Measurements from ENCODE around the gene MYO1F. TPM values are rescaled to one million over a fixed set of nuclear protein-coding genes. Genes with fewer than 3 reads are reported as not detected.
A peak's percentile ranks its signal among the peaks of the same experiment; 100 is the strongest.

The MYO1F gene
- total and polyA plus RNA-seq, 2 of the 13 experiments (the other 11 are each of a cell fraction or from before 2014, with no cell fraction given) = 0.09 to 0.13 TPM

DNA sequence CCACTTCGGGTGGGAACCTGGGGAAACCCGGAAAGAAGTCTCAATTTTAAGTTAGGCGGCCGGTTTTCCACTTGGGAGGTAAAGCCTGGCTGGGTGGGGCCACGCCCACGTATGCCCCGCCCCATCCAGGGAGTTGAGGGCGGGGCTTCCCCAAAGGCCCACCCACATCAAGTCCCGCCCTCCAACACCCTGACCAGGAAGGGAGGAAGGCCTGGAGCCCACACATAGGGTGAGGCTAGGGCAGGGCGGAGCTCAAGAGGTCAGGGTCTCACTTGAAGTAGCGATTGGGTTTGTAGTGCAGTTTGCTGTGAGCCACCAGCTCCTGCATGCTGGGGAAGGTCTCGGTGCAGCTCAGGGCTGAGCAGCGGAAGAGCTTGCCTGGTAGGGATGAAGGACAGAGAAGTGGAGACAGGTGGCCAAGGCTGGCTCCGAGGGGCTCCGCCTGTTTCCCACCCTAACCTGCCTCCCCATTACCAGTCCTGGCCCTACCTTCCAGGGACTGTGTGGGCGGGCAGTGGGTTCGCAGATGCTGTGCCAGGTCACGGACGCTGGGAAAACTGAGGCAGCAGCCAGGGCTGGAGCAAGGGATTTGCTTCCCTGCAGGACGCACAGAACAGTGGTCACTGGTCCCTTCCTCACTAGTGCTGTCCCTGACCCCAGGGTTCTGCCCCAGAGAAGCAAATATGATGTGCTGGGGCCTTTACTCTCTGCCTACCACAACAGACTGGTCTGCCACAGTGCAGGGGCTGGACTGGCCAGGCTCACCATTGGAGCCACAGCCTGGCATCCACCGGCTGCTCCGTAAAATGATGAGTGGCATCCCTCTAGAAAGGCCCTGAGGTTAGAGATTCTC, 64.9 kb downstream of the MYO1F start (continued):
- TF ChIP-seq HOXA3 (CRISPR knock-in tag; IDR thresholded peaks at IDR 0.05) (no peak), ZNF24 (IDR thresholded peaks at IDR 0.05) (no peak), ELF1 (CRISPR knock-in tag; IDR thresholded peaks at IDR 0.05) (peak; percentile 24; the same call in 1 of the 2 replicates), MED1 (CRISPR knock-in tag; IDR thresholded peaks at IDR 0.05) (no peak), SP4 (CRISPR knock-in tag; IDR thresholded peaks at IDR 0.05) (peak; percentile 75; the same call in 1 of the 2 replicates), ZNF589 (CRISPR knock-in tag; conservative IDR thresholded peaks at IDR 0.05) (no peak), GTF2F1 (IDR thresholded peaks at IDR 0.05; ENCODE audit: low read length) (no peak), AGO2 (optimal IDR thresholded peaks at IDR 0.05; ENCODE audit: low read depth, low read length) (peak; percentile 5), MIER2 (CRISPR knock-in tag; IDR thresholded peaks at IDR 0.05) (no peak), TRIM24 (CRISPR knock-in tag; IDR thresholded peaks at IDR 0.05) (no peak), NR2F6 (IDR thresholded peaks at IDR 0.05) (no peak), NR2F6 (CRISPR knock-in tag; IDR thresholded peaks at IDR 0.05) (0 out of 2 replicates have a peak, but pooled peaks have one; percentile 11), HNF4G (IDR thresholded peaks at IDR 0.05; ENCODE audit: borderline replicate concordance, low read depth, low read length) (no peak), HNF4G (CRISPR knock-in tag; IDR thresholded peaks at IDR 0.05; ENCODE audit: borderline replicate concordance, low read depth) (no peak), RNF2 (conservative IDR thresholded peaks at IDR 0.05; ENCODE audit: low read depth) (no peak), WIZ (CRISPR knock-in tag; IDR thresholded peaks at IDR 0.05) (no peak), POLR2AphosphoS5 (IDR thresholded peaks at IDR 0.05; ENCODE audit: low read depth, low read length) (peak; percentile 34; the same call in 1 of the 2 replicates), SOX6 (IDR thresholded peaks at IDR 0.05) (no peak), SOX6 (CRISPR knock-in tag; IDR thresholded peaks at IDR 0.05) (no peak), ZNF205 (CRISPR knock-in tag; IDR thresholded peaks at IDR 0.05) (no peak), ZNF687 (CRISPR knock-in tag; IDR thresholded peaks at IDR 0.05) (no peak), NFIB (CRISPR knock-in tag; IDR thresholded peaks at IDR 0.05; ENCODE audit: borderline replicate concordance) (no peak)
- TF ChIP-seq, protein P1, sequence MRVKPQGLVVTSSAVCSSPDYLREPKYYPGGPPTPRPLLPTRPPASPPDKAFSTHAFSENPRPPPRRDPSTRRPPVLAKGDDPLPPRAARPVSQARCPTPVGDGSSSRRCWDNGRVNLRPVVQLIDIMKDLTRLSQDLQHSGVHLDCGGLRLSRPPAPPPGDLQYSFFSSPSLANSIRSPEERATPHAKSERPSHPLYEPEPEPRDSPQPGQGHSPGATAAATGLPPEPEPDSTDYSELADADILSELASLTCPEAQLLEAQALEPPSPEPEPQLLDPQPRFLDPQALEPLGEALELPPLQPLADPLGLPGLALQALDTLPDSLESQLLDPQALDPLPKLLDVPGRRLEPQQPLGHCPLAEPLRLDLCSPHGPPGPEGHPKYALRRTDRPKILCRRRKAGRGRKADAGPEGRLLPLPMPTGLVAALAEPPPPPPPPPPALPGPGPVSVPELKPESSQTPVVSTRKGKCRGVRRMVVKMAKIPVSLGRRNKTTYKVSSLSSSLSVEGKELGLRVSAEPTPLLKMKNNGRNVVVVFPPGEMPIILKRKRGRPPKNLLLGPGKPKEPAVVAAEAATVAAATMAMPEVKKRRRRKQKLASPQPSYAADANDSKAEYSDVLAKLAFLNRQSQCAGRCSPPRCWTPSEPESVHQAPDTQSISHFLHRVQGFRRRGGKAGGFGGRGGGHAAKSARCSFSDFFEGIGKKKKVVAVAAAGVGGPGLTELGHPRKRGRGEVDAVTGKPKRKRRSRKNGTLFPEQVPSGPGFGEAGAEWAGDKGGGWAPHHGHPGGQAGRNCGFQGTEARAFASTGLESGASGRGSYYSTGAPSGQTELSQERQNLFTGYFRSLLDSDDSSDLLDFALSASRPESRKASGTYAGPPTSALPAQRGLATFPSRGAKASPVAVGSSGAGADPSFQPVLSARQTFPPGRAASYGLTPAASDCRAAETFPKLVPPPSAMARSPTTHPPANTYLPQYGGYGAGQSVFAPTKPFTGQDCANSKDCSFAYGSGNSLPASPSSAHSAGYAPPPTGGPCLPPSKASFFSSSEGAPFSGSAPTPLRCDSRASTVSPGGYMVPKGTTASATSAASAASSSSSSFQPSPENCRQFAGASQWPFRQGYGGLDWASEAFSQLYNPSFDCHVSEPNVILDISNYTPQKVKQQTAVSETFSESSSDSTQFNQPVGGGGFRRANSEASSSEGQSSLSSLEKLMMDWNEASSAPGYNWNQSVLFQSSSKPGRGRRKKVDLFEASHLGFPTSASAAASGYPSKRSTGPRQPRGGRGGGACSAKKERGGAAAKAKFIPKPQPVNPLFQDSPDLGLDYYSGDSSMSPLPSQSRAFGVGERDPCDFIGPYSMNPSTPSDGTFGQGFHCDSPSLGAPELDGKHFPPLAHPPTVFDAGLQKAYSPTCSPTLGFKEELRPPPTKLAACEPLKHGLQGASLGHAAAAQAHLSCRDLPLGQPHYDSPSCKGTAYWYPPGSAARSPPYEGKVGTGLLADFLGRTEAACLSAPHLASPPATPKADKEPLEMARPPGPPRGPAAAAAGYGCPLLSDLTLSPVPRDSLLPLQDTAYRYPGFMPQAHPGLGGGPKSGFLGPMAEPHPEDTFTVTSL (CRISPR knock-in tag; IDR thresholded peaks at IDR 0.05; ENCODE audit: borderline replicate concordance) = no peak

All from HepG2 (cell line).